ENCODE results near the gene TSPAN18.

The TSPAN18 gene

GRCh38 chr11:44797051-44797450, 70.3 kb downstream of the TSPAN18 start:
- DNase-seq (ENCODE audit: low read depth in 3 of 3) = no peak

- no peak for DNase-seq (ENCODE audit: low read depth in 3 of 3)
Measured at GRCh38 chr11:44797886-44798606, 71.3 kb downstream of the TSPAN18 start.

- DNase-seq (ENCODE audit: low read depth in 3 of 3) = no peak
Measured at GRCh38 chr11:44798607-44798972, 71.8 kb downstream of the TSPAN18 start.

- no peak for DNase-seq (ENCODE audit: low read depth in 3 of 3)
Measured at GRCh38 chr11:44799012-44799411, 72.2 kb downstream of the TSPAN18 start.

- no peak for DNase-seq (ENCODE audit: low read depth in 3 of 3)
Measured at GRCh38 chr11:44802347-44802746, 75.6 kb downstream of the TSPAN18 start.

GRCh38 chr11:44803009-44803408, 76.2 kb downstream of the TSPAN18 start:
- DNase-seq (ENCODE audit: low read depth in 3 of 3) = no peak

GRCh38 chr11:44804449-44805437, 78.0 kb downstream of the TSPAN18 start:
- no peak for DNase-seq (ENCODE audit: low read depth in 3 of 3)

- DNase-seq (ENCODE audit: low read depth in 3 of 3) = no peak
Measured at GRCh38 chr11:44805596-44805995, 78.8 kb downstream of the TSPAN18 start.

- DNase-seq (ENCODE audit: low read depth in 3 of 3) = no peak
Measured at GRCh38 chr11:44808053-44808753, 81.4 kb downstream of the TSPAN18 start.

- no peak for DNase-seq (ENCODE audit: low read depth in 3 of 3)
Measured at GRCh38 chr11:44809283-44809682, 82.5 kb downstream of the TSPAN18 start.

GRCh38 chr11:44811841-44812448, 85.2 kb downstream of the TSPAN18 start:
- no peak for DNase-seq (ENCODE audit: low read depth in 3 of 3)

GRCh38 chr11:44812971-44813370, 86.2 kb downstream of the TSPAN18 start:
- no peak for DNase-seq (ENCODE audit: low read depth in 3 of 3)

GRCh38 chr11:44813401-44813800, 86.6 kb downstream of the TSPAN18 start:
- DNase-seq (ENCODE audit: low read depth in 3 of 3) = no peak

- DNase-seq (ENCODE audit: low read depth in 3 of 3) = no peak
Measured at GRCh38 chr11:44814881-44815592, 88.3 kb downstream of the TSPAN18 start.

- no peak for DNase-seq (ENCODE audit: low read depth in 3 of 3)
Measured at GRCh38 chr11:44815917-44816456, 89.2 kb downstream of the TSPAN18 start.

GRCh38 chr11:44816761-44817160, 90.0 kb downstream of the TSPAN18 start:
- no peak for DNase-seq (ENCODE audit: low read depth in 3 of 3)

GRCh38 chr11:44817207-44817949, 90.6 kb downstream of the TSPAN18 start:
- DNase-seq (ENCODE audit: low read depth in 3 of 3) = no peak

- DNase-seq (ENCODE audit: low read depth in 3 of 3) = no peak
Measured at GRCh38 chr11:44818110-44818509, 91.3 kb downstream of the TSPAN18 start.

GRCh38 chr11:44819346-44819745, 92.6 kb downstream of the TSPAN18 start:
- no peak for DNase-seq (ENCODE audit: low read depth in 3 of 3)

- no peak for DNase-seq (ENCODE audit: low read depth in 3 of 3)
Measured at GRCh38 chr11:44822369-44822768, 95.6 kb downstream of the TSPAN18 start.
